Trophoblast cell (in vitro differentiated cells and primary cell): Measurements from ENCODE around the gene PPP1R11.

Source experiments
- DNase-seq, 2 donors: peaks; one replicate each; pipeline ENCODE4 v3.0.0-alpha.2; 2016
- H2AFZ ChIP-seq: 2 replicates; pipeline ENCODE4 v1.6.1; 2013; ENCODE audit warnings: low read length, moderate library complexity, mild to moderate bottlenecking; ENCODE audit not compliant: insufficient read depth, poor library complexity
- H2AK5ac ChIP-seq: 2 replicates; pipeline ENCODE4 v1.6.1; 2013; ENCODE audit warnings: mild to moderate bottlenecking, low read length
- H2BK120ac ChIP-seq: 2 replicates; pipeline ENCODE4 v1.6.1; 2013; ENCODE audit warnings: low read length, mild to moderate bottlenecking, moderate library complexity; ENCODE audit not compliant: insufficient read depth, poor library complexity
- H2BK12ac ChIP-seq: 2 replicates; pipeline ENCODE4 v1.6.1; 2013; ENCODE audit warnings: mild to moderate bottlenecking, low read length, moderate library complexity
- H2BK5ac ChIP-seq: 2 replicates; pipeline ENCODE4 v1.6.1; 2013; ENCODE audit warnings: low read length, low read depth, moderate library complexity, mild to moderate bottlenecking; ENCODE audit not compliant: poor library complexity
- H3K14ac ChIP-seq: 2 replicates; pipeline ENCODE4 v1.6.1; 2013; ENCODE audit warnings: mild to moderate bottlenecking, low read length
- H3K18ac ChIP-seq: 2 replicates; pipeline ENCODE4 v1.6.1; 2013; ENCODE audit warnings: mild to moderate bottlenecking, low read length
- H3K23ac ChIP-seq: 2 replicates; pipeline ENCODE4 v1.6.1; 2013; ENCODE audit warnings: low read length
- H3K27ac ChIP-seq: 2 replicates; pipeline ENCODE4 v1.5.1; 2013; ENCODE audit warnings: low read depth, mild to moderate bottlenecking, inconsistent platforms, low read length, moderate library complexity
- H3K27me3 ChIP-seq: 2 replicates; pipeline ENCODE4 v1.6.1; 2013; ENCODE audit warnings: inconsistent platforms, mild to moderate bottlenecking, low read length, moderate library complexity; ENCODE audit not compliant: insufficient read depth
- H3K36me3 ChIP-seq, 2 experiments: 1 replicate in 1 of 2; 2 replicates in 1 of 2; pipeline ENCODE4 v1.6.1; 2013; ENCODE audit warnings: low read length in 2 of 2, mild to moderate bottlenecking in 2 of 2, moderate library complexity in 1 of 2; ENCODE audit not compliant: insufficient read depth in 2 of 2, control insufficient read depth in 1 of 2
- H3K4ac ChIP-seq: 2 replicates; pipeline ENCODE4 v1.6.1; 2013; ENCODE audit warnings: low read depth, mild to moderate bottlenecking, low read length, moderate library complexity
- H3K4me1 ChIP-seq, 2 experiments: 1 replicate in 1 of 2; 2 replicates in 1 of 2; pipeline ENCODE4 v1.6.1; 2013; ENCODE audit warnings: low read length in 2 of 2, mild to moderate bottlenecking in 2 of 2, moderate library complexity in 1 of 2; ENCODE audit not compliant: insufficient read depth in 2 of 2, control insufficient read depth in 1 of 2
- H3K4me2 ChIP-seq: 2 replicates; pipeline ENCODE4 v1.6.1; 2013; ENCODE audit warnings: inconsistent platforms, mild to moderate bottlenecking, low read length, moderate library complexity
- H3K4me3 ChIP-seq: 2 replicates; pipeline ENCODE4 v1.5.1; 2013; ENCODE audit warnings: mild to moderate bottlenecking, low read depth, low read length, inconsistent platforms
- H3K79me1 ChIP-seq: one replicate; pipeline ENCODE4 v1.6.1; 2013; ENCODE audit warnings: low read length
- H3K79me2 ChIP-seq: 2 replicates; pipeline ENCODE4 v1.6.1; 2013; ENCODE audit warnings: low read length, mild to moderate bottlenecking; ENCODE audit not compliant: control insufficient read depth, insufficient read depth, poor library complexity
- H3K9ac ChIP-seq: 2 replicates; pipeline ENCODE4 v1.6.1; 2013; ENCODE audit warnings: mild to moderate bottlenecking, low read length
- H3K9me3 ChIP-seq: 2 replicates; pipeline ENCODE4 v1.6.1; 2013; ENCODE audit warnings: low read depth, mild to moderate bottlenecking, control low read depth, inconsistent platforms, low read length; ENCODE audit not compliant: insufficient read depth
- H4K12ac ChIP-seq: 2 replicates; pipeline ENCODE4 v1.6.1; 2013; ENCODE audit warnings: low read depth, mild to moderate bottlenecking, low read length, moderate library complexity
- H4K8ac ChIP-seq: 2 replicates; pipeline ENCODE4 v1.6.1; 2013; ENCODE audit warnings: low read depth, mild to moderate bottlenecking, low read length, moderate library complexity
- H4K91ac ChIP-seq: one replicate; pipeline ENCODE4 v1.6.1; 2013; ENCODE audit warnings: low read depth, mild to moderate bottlenecking, low read length, moderate library complexity
- WGBS: extraction: QIAGEN DNeasy Blood & Tissue Kit; methylation state at CpG from one replicate; pipeline ENCODE4 v1.1.7; 2013; ENCODE audit warnings: missing lambda C conversion rate; ENCODE audit not compliant: insufficient read length, insufficient coverage; ENCODE audit errors: extremely low coverage; 5-methylcytosine and 5-hydroxymethylcytosine counted together

The PPP1R11 gene

DNA sequence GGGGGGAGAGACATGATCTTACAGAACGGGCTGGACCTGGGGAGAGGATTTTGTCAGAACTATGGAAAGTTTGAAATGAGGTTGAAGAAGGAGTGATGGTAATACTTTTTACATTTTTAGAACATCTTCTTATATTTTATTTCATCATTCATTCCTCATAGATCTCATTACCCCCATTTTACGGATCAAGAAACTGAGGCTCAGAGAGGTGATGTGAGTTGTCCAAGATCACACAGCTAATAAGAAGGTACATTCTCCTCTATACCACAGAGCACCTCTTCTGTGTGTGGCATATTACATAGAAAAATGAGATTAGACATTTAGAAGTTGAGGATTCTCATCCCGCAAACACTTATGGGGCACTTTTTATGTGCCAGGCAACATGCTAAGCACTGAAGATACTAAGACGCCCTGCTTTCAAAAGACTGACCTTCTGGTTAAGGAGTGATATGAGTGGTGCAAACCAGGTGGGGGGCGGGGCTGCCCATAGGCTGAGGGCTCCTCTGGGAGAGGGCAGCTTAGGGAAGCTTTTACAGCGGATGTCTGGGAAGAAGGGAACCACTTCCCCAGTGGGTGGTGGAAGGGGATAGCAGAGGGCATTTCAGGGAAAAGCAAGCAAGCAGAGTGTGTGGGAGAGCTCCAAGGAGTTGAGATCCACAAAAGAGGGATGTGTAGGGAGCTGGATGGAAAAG lies 26.0 kb downstream of the PPP1R11 start:
- Histone ChIP-seq H3K4ac (no peak overlapping the region), H3K4me3 (no peak overlapping the region), H3K79me1 (no peaks in the 10 kb centered on the region), H3K9me3 (no peaks in the 10 kb centered on the region), H3K18ac (no peak overlapping the region), H3K14ac (no peak overlapping the region), H3K36me3 (no peaks in the 10 kb centered on the region), H4K12ac (no peak overlapping the region), H3K4me1 (no peaks in the 10 kb centered on the region), H2BK5ac (no peak overlapping the region), H3K27me3 (no peaks in the 10 kb centered on the region), H4K91ac (no peak overlapping the region), H2AK5ac (no peak overlapping the region), H4K8ac (no peak overlapping the region), H3K23ac (no peak overlapping the region), H2BK12ac (no peak overlapping the region), H3K79me2 (no peaks in the 10 kb centered on the region), H2AFZ (no peak overlapping the region), H3K9ac (no peak overlapping the region), H2BK120ac (no peak overlapping the region), H3K4me2 (no peak overlapping the region), H3K27ac (no peak overlapping the region)
- no CpG with 5 or more reads among the region's 6 CpGs for WGBS
- no peak for DNase-seq

GRCh38 chr6:30093951-30094661 lies 27.1 kb downstream of the PPP1R11 start:
- H2BK120ac ChIP-seq, result no peak overlapping the region
- no CpG with 5 or more reads among the region's 5 CpGs for WGBS

DNA sequence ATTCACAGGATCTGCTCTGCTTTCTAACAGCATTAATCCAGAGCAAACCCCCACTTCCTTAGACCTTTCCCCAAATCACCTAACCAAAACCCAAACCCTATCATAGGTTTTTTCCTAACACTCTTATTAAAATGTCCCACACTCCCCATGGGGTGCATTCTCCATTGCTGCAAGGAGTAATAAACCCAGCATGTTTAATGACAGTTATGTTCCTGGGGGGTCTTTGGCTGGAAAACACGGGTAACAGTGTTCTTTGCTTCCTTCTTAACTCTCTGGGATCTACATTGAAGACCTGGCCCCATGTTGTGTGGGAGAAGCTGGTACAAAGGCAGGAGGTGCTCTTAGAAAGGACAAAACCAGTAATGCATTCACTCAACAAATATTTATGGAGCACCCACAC lies 29.8 kb downstream of the PPP1R11 start:
- no peak overlapping the region for H4K8ac ChIP-seq
- no peak overlapping the region for H3K18ac ChIP-seq
- WGBS, result no CpG with 5 or more reads among the region's 1 CpG
- H2BK120ac ChIP-seq, result no peak overlapping the region
- H2BK12ac ChIP-seq, result no peak overlapping the region
- no peak overlapping the region for H2AFZ ChIP-seq
- no peak overlapping the region for H3K4me2 ChIP-seq
- no peaks in the 10 kb centered on the region for H3K36me3 ChIP-seq
- H4K91ac ChIP-seq, result no peak overlapping the region
- no peaks in the 10 kb centered on the region for H3K9me3 ChIP-seq
- no peak overlapping the region for H3K27ac ChIP-seq
- H3K4me1 ChIP-seq, result peaks cover 3 to 5% of the 10 kb centered on the region in 2 experiments
- H3K14ac ChIP-seq, result no peak overlapping the region
- H3K23ac ChIP-seq, result no peak overlapping the region
- no peak overlapping the region for H2BK5ac ChIP-seq
- no peak overlapping the region for H4K12ac ChIP-seq
- H3K4ac ChIP-seq, result no peak overlapping the region
- no peak overlapping the region for H2AK5ac ChIP-seq
- peaks cover 21% of the 10 kb centered on the region for H3K27me3 ChIP-seq
- no peak overlapping the region for H3K9ac ChIP-seq
- no peak overlapping the region for H3K4me3 ChIP-seq
- H3K79me1 ChIP-seq, result no peaks in the 10 kb centered on the region
- DNase-seq, result no peak
- no peaks in the 10 kb centered on the region for H3K79me2 ChIP-seq

More at GRCh38 chr6:30093951-30094661, 27.1 kb downstream of the PPP1R11 start:
- Histone ChIP-seq H3K4me2 (no peak overlapping the region), H3K4ac (no peak overlapping the region), H3K79me2 (no peaks in the 10 kb centered on the region), H4K12ac (no peak overlapping the region), H4K8ac (no peak overlapping the region), H3K14ac (no peak overlapping the region), H3K79me1 (no peaks in the 10 kb centered on the region), H3K18ac (no peak overlapping the region), H3K4me3 (no peak overlapping the region), H3K27me3 (no peaks in the 10 kb centered on the region), H3K23ac (no peak overlapping the region), H2AFZ (no peak overlapping the region), H2BK12ac (no peak overlapping the region), H3K4me1 (no peaks in the 10 kb centered on the region), H3K36me3 (no peaks in the 10 kb centered on the region), H3K9me3 (no peaks in the 10 kb centered on the region), H2BK5ac (no peak overlapping the region), H2AK5ac (no peak overlapping the region), H3K27ac (no peak overlapping the region), H4K91ac (no peak overlapping the region), H3K9ac (no peak overlapping the region)
- no peak for DNase-seq

DNA sequence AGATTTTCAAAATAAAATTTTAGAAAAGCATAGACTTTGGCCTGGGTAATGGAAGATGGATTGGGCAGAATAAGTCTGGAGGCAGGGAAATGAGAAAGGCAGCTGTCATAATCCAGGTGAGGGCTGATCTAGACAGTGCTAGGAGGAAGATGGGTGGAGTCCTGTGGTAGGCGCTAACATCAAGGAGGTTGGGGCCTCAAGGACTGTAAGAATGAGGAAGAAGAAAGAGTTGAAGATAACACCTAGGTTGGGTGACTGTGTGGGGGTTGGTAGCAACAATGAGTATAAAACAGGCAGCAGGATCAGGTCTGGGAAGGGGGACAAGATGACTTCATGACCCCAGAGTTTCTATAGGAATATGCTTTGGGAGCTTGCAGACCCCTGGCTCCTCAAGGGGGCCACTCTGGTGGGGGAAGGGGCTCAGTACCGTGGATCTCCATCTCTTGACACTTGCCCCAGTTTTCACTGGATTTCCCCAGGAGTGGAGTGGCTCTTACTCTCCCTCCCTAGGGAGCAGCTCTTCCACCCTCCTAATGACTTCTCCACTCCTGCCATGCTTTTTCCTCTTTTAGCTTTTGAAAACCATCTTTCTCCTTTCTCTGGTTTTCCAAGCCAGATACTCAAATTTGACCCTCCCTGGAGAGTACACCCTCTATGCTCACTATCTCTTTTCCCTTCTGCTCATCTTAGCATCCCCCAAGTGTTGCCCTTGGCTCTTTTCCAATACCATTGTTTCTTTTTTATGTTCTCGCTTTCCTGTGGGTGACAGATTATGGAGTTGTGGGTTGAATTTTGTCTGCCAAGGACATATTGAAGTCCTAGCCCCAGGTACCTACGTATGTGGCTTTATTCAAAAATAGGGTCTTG lies 31.1 kb downstream of the PPP1R11 start:
- Histone ChIP-seq H3K9me3 (no peaks in the 10 kb centered on the region), H2BK5ac (no peak overlapping the region), H3K4me3 (no peak overlapping the region), H3K4me2 (no peak overlapping the region), H3K79me2 (no peaks in the 10 kb centered on the region), H2AFZ (no peak overlapping the region), H3K4me1 (peaks cover 5 to 8% of the 10 kb centered on the region in 2 experiments), H4K12ac (no peak overlapping the region), H3K14ac (no peak overlapping the region), H3K4ac (no peak overlapping the region), H4K91ac (no peak overlapping the region), H2BK12ac (no peak overlapping the region), H3K79me1 (no peaks in the 10 kb centered on the region), H3K27ac (no peak overlapping the region), H3K9ac (no peak overlapping the region), H2BK120ac (no peak overlapping the region), H3K27me3 (peaks cover 21% of the 10 kb centered on the region), H3K23ac (no peak overlapping the region), H3K18ac (no peak overlapping the region), H4K8ac (no peak overlapping the region), H3K36me3 (no peaks in the 10 kb centered on the region), H2AK5ac (no peak overlapping the region)
- no peak for DNase-seq
- no CpG with 5 or more reads among the region's 4 CpGs for WGBS
